Right lobe of liver (tissue), 6 donors: ENCODE measurements around the gene NDUFS8. TPM values are rescaled to one million over a fixed set of nuclear protein-coding genes. Genes with fewer than 3 reads are reported as not detected.

Experiments used
- ATAC-seq, 4 donors: fragments of 200-7000 bp; cut with Tn5 transposase; one replicate each; pipeline ENCODE4 v1.9.1; 2020; ENCODE audit warnings: mild to moderate bottlenecking in 4 of 4, moderate library complexity in 4 of 4
- DNase-seq, 3 donors: peaks; one replicate each; pipeline ENCODE4 v3.0.0-alpha.2; 2020
- H3K27ac ChIP-seq, 3 donors: fragments of 200-600 bp; one replicate each; pipeline ENCODE4 v1.8.0; 2022
- H3K27me3 ChIP-seq, 2 donors: fragments of 200-600 bp; one replicate each; pipeline ENCODE4 v1.8.0; 2022
- H3K36me3 ChIP-seq, 4 donors: fragments of 200-600 bp; sonication (generic) in 1 of 4; one replicate each; pipeline versions ENCODE4 v1.5.1 to v1.8.0; 2017 to 2022; ENCODE audit warnings: control low read depth in 1 of 4
- H3K4me1 ChIP-seq, 4 donors: fragments of 200-600 bp; sonication (generic) in 1 of 4; one replicate each; pipeline versions ENCODE4 v1.5.1 to v1.8.0; 2017 to 2022; ENCODE audit warnings: control low read depth in 1 of 4
- H3K4me3 ChIP-seq, 3 donors: fragments of 200-600 bp; one replicate each; pipeline ENCODE4 v1.8.0; 2022
- H3K9me3 ChIP-seq, 4 donors: fragments of 200-600 bp; sonication (generic) in 1 of 4; one replicate each; pipeline versions ENCODE4 v1.5.1 to v1.8.0; 2017 to 2022; ENCODE audit warnings: control low read depth in 1 of 4
- CTCF ChIP-seq, 4 donors: fragments of 200-600 bp in 3 of 4; fragments of 450-650 bp in 1 of 4; IDR thresholded peaks; one replicate each; pipeline versions ENCODE4 v1.5.1 to v1.8.0; 2016 to 2022; ENCODE audit warnings: antibody characterized with exemption in 4 of 4, mild to moderate bottlenecking in 2 of 4
- POLR2A ChIP-seq: fragments of 450-650 bp; IDR thresholded peaks from one replicate; pipeline ENCODE4 v1.6.1; 2017; ENCODE audit warnings: antibody characterized with exemption, mild to moderate bottlenecking
- WGBS: methylation state at CpG from one replicate; pipeline ENCODE4 v1.1.6; 2018; ENCODE audit warnings: low coverage, low lambda C conversion rate; ENCODE audit not compliant: insufficient coverage; ENCODE audit errors: missing lambda C conversion rate; 5-methylcytosine and 5-hydroxymethylcytosine counted together
- intact Hi-C, 2 donors: fragments of 100-400 bp; cut with DNase I; formaldehyde crosslinking; loops; one replicate each; pipeline versions ENCODE4 v1.11.2 to v1.14.1; 2022
- total RNA-seq, 6 experiments: library from RNA; depleted of rRNA in 2 of 6; stranded (reverse); fragments of >200 nt in 2 of 6; fragmentation: NEBNext Ultra II Directional in 3 of 6; extraction: Animal tissue kit (Norgen Biotek cat#: 25700) in 3 of 6; gene quantifications; one replicate each; pipeline versions ENCODE4 v1.1.0 to v1.2.4, GENCODE V29; 2016 to 2023
- donor health status: DM: no; HTN: yes; CAD: no.
- donor health status: DM: no; HTN: no; CAD: no.
- donor health status: DM: no; HTN: no; CAD: no.
- donor health status: DM: no; HTN: yes; CAD: no.
- donor health status: DM: no; HTN: yes; CAD: no.

Gene NDUFS8
- total RNA-seq, 6 experiments from 2014 or later = 61.9 to 159 (median 88.4) TPM

GRCh38 chr11:68039526-68040086 lies 9.1 kb downstream of the NDUFS8 start:
- Histone ChIP-seq H3K4me3 (peak overlapping the region; percentile 73 to 91 (median 75)), H3K27ac (peak overlapping the region; percentile 81 to 97 (median 94)), H3K36me3 (no peaks in the 10 kb centered on the region), H3K4me1 (peaks cover 0 to 36% (median 14%) of the 10 kb centered on the region in 4 donors), H3K27me3 (no peaks in the 10 kb centered on the region), H3K9me3 (no peaks in the 10 kb centered on the region)
- TF ChIP-seq CTCF (IDR thresholded peaks at IDR 0.05) (no peak), POLR2A (no peak)
- intact Hi-C loops = no loop called here
- ATAC-seq (peak; percentile 2 to 16 (median 8)), DNase-seq (peak; percentile 55 to 74 (median 62))
- 6% methylated on average over 3 of the region's 10 CpGs for WGBS

- peak; percentile 7 to 31 (median 26) for ATAC-seq
- Histone ChIP-seq H3K27me3 (no peaks in the 10 kb centered on the region), H3K36me3 (no peaks in the 10 kb centered on the region), H3K27ac (peak overlapping the region; percentile 81 to 97 (median 94)), H3K4me1 (peaks cover 0 to 36% (median 14%) of the 10 kb centered on the region in 4 donors), H3K4me3 (peak overlapping the region; percentile 73 to 91 (median 75)), H3K9me3 (no peaks in the 10 kb centered on the region)
- intact Hi-C loops = no loop called here
- TF ChIP-seq POLR2A (peak; percentile 66), CTCF (IDR thresholded peaks at IDR 0.05) (no peak)
- WGBS = 0% methylated on average over 2 of the region's 22 CpGs
- DNase-seq = peak; percentile 71 to 76 (median 72)
Measured at GRCh38 chr11:68040101-68040956, 9.8 kb downstream of the NDUFS8 start.

GRCh38 chr11:68040957-68041591 lies 10.6 kb downstream of the NDUFS8 start:
- ATAC-seq = no peak
- peak; percentile 39 to 64 (median 51) for DNase-seq
- H3K27ac ChIP-seq = peak overlapping the region; percentile 81 to 97 (median 94)
- no peaks in the 10 kb centered on the region for H3K9me3 ChIP-seq
- no peaks in the 10 kb centered on the region for H3K36me3 ChIP-seq
- H3K4me3 ChIP-seq = peak overlapping the region; percentile 73 to 91 (median 75)
- H3K27me3 ChIP-seq = no peaks in the 10 kb centered on the region
- TF ChIP-seq POLR2A = no peak
- no peak for TF ChIP-seq CTCF (IDR thresholded peaks at IDR 0.05)
- WGBS = no CpG with 5 or more reads among the region's 23 CpGs
- peaks cover 0 to 36% (median 13%) of the 10 kb centered on the region in 4 donors for H3K4me1 ChIP-seq
- intact Hi-C loops = no loop called here

GRCh38 chr11:68041617-68042218 lies 11.2 kb downstream of the NDUFS8 start:
- Histone ChIP-seq H3K9me3 (no peaks in the 10 kb centered on the region), H3K27me3 (no peaks in the 10 kb centered on the region), H3K4me3 (no peak overlapping the region), H3K27ac (no peak overlapping the region), H3K4me1 (peaks cover 0 to 34% (median 10%) of the 10 kb centered on the region in 4 donors), H3K36me3 (no peaks in the 10 kb centered on the region)
- ATAC-seq (no peak), DNase-seq (peak in 1 of 3 donors; percentile 46)
- intact Hi-C loops = no loop called here
- WGBS = 55% methylated on average over 4 of the region's 12 CpGs
- no peak for TF ChIP-seq CTCF (IDR thresholded peaks at IDR 0.05)
